GM19452 (cell line): ENCODE data around the gene ZNF280A.
"Not testable (repeated sequence)": the region's sequence is repeated elsewhere in the genome, so short reads cannot be mapped to it uniquely, and the experiment has no call there.

ENCODE experiments used
- ATAC-seq: cut with Tn5 transposase; IDR thresholded peaks from one replicate; pipeline ENCODE4 v1.9.1; 2021; ENCODE audit not compliant: unreplicated experiment

Gene ZNF280A

DNA sequence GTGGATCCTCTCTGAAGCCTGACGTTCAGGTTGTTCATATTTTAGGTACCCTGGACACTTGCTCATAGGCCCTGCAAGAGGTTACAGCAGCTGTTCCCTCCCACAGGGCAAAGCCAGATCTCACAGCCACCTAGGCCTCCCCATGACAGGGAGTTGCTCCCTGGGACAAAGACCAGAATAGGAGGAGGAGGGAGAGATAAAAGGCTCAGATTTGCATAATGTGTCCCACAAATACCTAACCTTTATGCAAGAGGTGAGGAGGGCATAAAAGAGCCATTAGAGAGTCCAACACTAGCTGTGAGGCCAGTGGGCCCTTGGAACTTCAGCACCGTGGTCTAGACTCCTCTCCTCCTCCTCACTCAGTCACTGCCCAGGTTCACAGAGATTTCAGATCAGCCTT, 45.3 kb downstream of the ZNF280A start:
- no peak for ATAC-seq

DNA sequence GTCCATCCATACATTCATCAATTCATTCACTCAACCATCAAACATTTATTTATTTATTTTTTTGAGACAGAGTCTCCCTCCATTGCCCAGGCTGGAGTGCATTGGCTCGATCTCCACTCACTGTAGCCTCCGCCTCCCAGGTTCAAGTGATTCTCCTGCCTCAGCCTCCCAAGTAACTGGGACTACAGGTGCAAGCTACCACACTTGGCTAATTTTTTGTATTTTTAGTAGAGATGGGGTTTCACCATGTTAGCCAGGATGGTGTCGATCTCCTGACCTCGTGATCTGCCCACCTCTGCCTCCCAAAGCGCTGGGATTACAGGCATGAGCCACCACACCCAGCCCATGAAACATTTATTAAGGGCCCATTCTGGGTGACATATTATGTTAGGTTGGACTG, 49.0 kb downstream of the ZNF280A start:
- ATAC-seq, result not testable (repeated sequence)

DNA sequence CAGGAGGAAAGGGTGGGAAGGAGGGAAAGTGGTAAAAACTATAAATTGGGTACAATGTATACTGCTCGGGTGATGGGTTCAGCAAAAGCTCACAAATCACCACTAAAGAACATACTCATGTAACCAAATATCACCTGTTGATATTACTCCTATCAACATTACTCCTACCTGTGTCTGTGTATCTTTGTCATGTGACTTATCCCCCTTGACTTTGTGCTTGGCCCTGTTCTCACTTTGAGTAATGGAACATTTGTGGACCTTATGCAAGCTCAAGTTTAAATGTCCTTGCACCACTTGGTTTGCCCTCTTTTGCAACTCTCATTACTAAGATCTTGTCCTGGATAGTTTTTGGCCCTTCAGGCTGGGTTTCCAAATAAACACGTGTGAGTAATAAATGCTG, 50.5 kb downstream of the ZNF280A start:
- no peak for ATAC-seq

DNA sequence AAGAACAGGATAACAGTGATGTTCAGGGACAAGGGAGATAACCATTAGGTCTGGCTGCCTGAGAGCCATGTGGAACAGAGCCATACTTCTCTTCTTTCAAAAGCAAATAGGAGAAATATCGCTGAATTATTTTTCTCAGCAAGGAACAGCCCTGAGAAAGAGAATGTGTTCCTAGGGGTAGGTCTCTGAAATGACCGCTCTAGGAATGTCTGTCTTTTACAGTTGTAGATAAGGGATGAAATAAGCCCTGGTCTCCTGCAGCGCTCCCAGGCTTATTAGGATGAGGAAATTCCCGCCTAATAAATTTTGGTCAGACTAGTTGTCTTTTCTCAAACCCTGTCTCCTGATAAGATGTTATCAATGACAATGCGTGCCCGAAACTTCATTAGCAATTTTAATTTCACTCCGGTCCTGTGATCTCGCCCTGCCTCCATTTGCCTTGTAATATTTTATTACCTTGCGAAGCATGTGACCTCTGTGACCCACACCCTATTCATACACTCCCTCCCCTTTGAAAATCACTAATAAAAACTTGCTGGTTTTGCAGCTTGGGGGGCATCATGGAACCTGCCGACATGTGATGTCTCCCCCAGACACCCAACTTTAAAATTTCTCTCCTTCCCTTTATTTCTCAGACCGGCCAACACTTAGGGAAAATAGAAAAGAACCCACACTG, 51.1 kb downstream of the ZNF280A start:
- ATAC-seq, result not testable (repeated sequence)

DNA sequence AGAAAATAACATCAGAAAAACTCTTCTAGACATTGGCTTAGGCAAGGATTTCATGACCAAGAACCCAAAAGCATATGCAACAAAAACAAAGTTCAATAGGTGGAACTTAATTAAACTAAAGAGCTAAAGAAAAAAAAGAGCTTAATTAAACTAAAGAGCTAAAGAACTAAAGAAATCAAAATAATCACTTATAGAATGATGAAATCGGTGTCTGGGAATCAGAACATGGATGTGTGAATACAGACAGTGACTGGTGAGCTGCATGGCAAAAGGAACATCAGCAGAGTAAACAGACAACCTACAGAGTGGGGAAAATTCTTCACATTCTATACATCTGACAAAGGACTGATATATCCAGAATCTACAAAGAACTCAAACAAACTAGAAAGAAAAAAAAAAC, 53.0 kb downstream of the ZNF280A start:
- no peak for ATAC-seq

DNA sequence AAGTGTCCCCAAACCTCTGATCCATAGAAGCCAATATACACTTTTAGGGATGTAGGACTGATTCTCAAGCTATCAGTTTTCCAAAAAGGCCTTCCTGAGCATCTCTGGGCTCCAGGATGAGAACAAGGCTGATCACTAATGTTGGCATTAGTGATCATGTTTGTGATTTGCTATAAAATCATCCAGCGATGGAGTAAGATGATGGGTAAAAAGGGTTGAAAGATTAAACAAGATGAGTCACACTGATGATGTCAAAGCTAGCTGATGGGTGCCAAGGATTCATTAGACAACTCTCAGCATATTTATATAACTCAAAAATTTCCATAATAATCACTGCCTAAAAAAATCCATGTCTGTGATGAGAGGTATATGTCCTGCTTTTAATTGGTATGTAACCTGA, 54.3 kb downstream of the ZNF280A start:
- ATAC-seq, result no peak

DNA sequence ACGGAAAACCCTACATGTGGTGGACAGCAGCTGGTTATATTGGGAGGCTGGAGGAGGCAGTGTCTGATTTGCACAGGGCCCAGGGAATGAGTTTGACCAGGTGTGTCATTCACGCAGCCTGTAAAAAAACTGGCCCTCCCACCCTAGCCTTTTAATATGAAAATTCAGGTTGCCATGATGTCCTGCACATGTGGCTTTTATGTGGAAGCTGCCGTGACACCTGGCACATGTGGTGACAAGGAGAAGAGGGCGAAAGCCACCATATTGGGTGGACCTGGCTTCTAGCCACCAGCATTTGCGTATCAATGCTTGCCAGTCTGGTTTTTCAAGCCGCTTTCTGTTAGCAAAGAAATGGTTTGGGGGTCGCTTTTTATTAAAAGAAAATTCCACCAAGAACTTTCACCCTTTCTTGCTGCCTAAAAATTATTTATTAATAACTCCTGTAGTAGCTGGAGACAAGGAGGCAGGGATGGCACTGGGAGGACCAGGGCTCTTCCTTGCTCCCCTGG, 54.9 kb downstream of the ZNF280A start:
- ATAC-seq, result no peak

DNA sequence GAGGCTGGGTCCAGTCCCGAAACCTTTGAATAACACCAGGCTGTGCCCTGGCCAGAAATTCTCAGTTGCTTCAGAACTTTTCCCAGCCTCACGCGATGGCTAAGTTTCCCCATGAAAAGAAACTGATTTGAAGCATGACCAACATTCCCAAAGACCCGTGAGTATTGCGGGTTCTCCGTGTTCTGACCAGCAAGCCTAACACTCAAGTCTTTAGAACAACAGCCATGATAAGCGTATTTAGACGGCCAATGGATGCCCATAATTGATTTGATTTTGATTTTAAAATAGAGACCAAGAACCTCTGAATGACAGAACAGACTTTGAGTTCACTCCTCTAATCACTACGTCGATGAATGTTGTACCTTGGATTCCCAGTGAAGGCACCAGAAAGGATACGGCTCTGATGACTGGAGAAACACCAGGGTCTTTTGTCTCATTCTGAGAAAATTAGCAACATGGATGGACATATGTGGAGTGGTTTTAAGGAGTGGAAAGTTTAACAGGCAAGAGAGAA, 55.5 kb downstream of the ZNF280A start:
- no peak for ATAC-seq

DNA sequence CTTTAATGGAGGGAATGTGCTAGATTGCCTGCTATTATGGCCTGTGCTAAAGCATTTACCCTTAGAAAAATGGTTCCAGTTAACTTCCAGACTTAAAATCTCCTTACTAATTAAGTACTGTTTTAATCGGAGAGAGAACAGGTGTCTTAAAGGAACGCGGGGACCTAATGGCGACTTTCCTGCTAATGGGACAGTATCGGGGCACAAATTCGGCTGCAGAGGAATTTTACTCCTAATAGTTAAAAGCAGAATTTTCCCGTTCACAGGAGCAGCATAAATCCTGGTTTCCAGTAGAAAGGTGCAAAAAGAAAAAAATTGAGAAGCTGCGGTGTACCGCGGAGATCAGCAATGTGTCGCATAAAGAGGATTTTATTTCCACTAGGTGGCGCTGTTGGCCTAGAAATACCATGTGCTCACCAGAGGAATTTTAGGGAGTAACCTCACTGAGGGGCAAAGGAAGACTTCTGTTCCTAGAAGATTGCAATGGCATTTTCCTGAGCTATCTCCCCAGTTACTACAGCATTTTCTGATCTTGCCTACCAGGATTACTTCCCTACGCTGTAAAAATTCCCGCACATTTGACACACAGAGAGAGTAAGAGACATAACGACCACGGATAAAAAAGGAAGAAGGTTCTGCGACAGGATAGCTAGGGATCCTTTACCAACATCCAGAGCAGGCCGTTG, 56.1 kb downstream of the ZNF280A start:
- no peak for ATAC-seq
